ENCODE measurements around the gene POLR3E. TPM values are rescaled to one million over a fixed set of nuclear protein-coding genes. Genes with fewer than 3 reads are reported as not detected.

Gene POLR3E
- total RNA-seq, 1 experiment from 2014 or later, result 73.5 TPM

- H3K9me3 Mint-ChIP-seq, result no peaks in the 10 kb centered on the region
- no peaks in the 10 kb centered on the region for H3K27me3 Mint-ChIP-seq (ENCODE audit: low read depth)
- TF ChIP-seq ZNF396 (CRISPR knock-in tag; IDR thresholded peaks at IDR 0.05; ENCODE audit: borderline replicate concordance) (no peak), GABPB1 (CRISPR knock-in tag; IDR thresholded peaks at IDR 0.05) (peak; percentile 100), NFYB (CRISPR knock-in tag; conservative IDR thresholded peaks at IDR 0.05; ENCODE audit: low read depth) (no peak)
- H3K36me3 Mint-ChIP-seq, result no peaks in the 10 kb centered on the region
- DNase-seq (ENCODE audit: low spot score), result no peak
- peaks cover 13% of the 10 kb centered on the region for H3K4me1 Mint-ChIP-seq
- ATAC-seq, result no peak
- no peak overlapping the region for H3K4me3 Mint-ChIP-seq
- ChIA-PET POLR2A (no interaction called here), CTCF (no interaction called here)
- no peak overlapping the region for H3K27ac Mint-ChIP-seq
Measured at GRCh38 chr16:22291860-22292318, 5.3 kb upstream of the POLR3E start.

- no peaks in the 10 kb centered on the region for H3K9me3 Mint-ChIP-seq
- H3K27me3 Mint-ChIP-seq (ENCODE audit: low read depth), result no peaks in the 10 kb centered on the region
- no peak for TF ChIP-seq HMGXB4 (CRISPR knock-in tag; IDR thresholded peaks at IDR 0.05)
- TF ChIP-seq E2F4 (CRISPR knock-in tag; IDR thresholded peaks at IDR 0.05; ENCODE audit: borderline replicate concordance, low read depth), result no peak
- no peak for TF ChIP-seq ZSCAN18 (CRISPR knock-in tag; IDR thresholded peaks at IDR 0.05)
- no peak for TF ChIP-seq SOX15 (CRISPR knock-in tag; IDR thresholded peaks at IDR 0.05)
- no peak for TF ChIP-seq MXD4 (CRISPR knock-in tag; IDR thresholded peaks at IDR 0.05; ENCODE audit: borderline replicate concordance)
- no peak for TF ChIP-seq ERG (CRISPR knock-in tag; IDR thresholded peaks at IDR 0.05)
- TF ChIP-seq ESRRA (CRISPR knock-in tag; IDR thresholded peaks at IDR 0.05; ENCODE audit: borderline replicate concordance), result no peak
- TF ChIP-seq NFE2L1 (CRISPR knock-in tag; IDR thresholded peaks at IDR 0.05), result no peak
- no peak for TF ChIP-seq HMGA2 (CRISPR knock-in tag; IDR thresholded peaks at IDR 0.05)
- TF ChIP-seq ZNF281 (CRISPR knock-in tag; IDR thresholded peaks at IDR 0.05), result no peak
- TF ChIP-seq ZNF138 (CRISPR knock-in tag; conservative IDR thresholded peaks at IDR 0.05), result no peak
- no peak for TF ChIP-seq JAZF1 (CRISPR knock-in tag; IDR thresholded peaks at IDR 0.05)
- TF ChIP-seq TCF7 (CRISPR knock-in tag; IDR thresholded peaks at IDR 0.05; ENCODE audit: low read depth), result no peak
- no peak for TF ChIP-seq ARID4B (CRISPR knock-in tag; IDR thresholded peaks at IDR 0.05; ENCODE audit: borderline replicate concordance)
- TF ChIP-seq STAT6 (CRISPR knock-in tag; conservative IDR thresholded peaks at IDR 0.05; ENCODE audit: low read depth), result no peak
- H3K4me3 Mint-ChIP-seq, result no peak overlapping the region
- POLR2A ChIA-PET, result no interaction called here
- DNase-seq (ENCODE audit: low spot score), result no peak
- peaks cover 13% of the 10 kb centered on the region for H3K4me1 Mint-ChIP-seq
- H3K27ac Mint-ChIP-seq, result no peak overlapping the region
- H3K36me3 Mint-ChIP-seq, result no peaks in the 10 kb centered on the region
- ATAC-seq, result no peak
- CTCF ChIA-PET, result no interaction called here
Measured at GRCh38 chr16:22292320-22292719, 4.9 kb upstream of the POLR3E start.

All from WTC11 (cell line).